ENCODE measurements around the gene HBE1. TPM values are rescaled to one million over a fixed set of nuclear protein-coding genes. Genes with fewer than 3 reads are reported as not detected.

The HBE1 gene
- total and polyA plus RNA-seq, 9 of the 15 experiments (the other 6 are each of a cell fraction or from before 2014, with no cell fraction given): 612 to 10,250 (median 2,181) TPM

GRCh38 chr11:5242933-5243815, 26.6 kb downstream of the HBE1 start (continued):
- TF ChIP-seq CHD1 (IDR thresholded peaks at IDR 0.05; ENCODE audit: low read length): peak; percentile 61
- peak; percentile 80 for TF ChIP-seq BHLHE40 (IDR thresholded peaks at IDR 0.05; ENCODE audit: low read length)
- TF ChIP-seq ETV1 (tag; conservative IDR thresholded peaks at IDR 0.05; ENCODE audit: low read depth): 0 out of 2 replicates have a peak, but pooled peaks have one; percentile 13
- TF ChIP-seq ZNF584 (CRISPR knock-in tag; IDR thresholded peaks at IDR 0.05; ENCODE audit: low read depth): no peak
- peak; percentile 42; the same call in 1 of the 2 replicates for TF ChIP-seq MXI1 (IDR thresholded peaks at IDR 0.05; ENCODE audit: low read depth, low read length)
- peak; percentile 56; the same call in 1 of the 2 replicates for TF ChIP-seq DMBX1 (CRISPR knock-in tag; IDR thresholded peaks at IDR 0.05; ENCODE audit: borderline replicate concordance)
- no peak for TF ChIP-seq CBFA2T2 (conservative IDR thresholded peaks at IDR 0.05)
- peak; percentile 23 for TF ChIP-seq HMGN3 (IDR thresholded peaks at IDR 0.05; ENCODE audit: borderline replicate concordance, extremely low read depth, insufficient read length, low read depth, low read length)
- peak; percentile 76 for TF ChIP-seq POLR2B (IDR thresholded peaks at IDR 0.05; ENCODE audit: low read depth, partially characterized antibody)
- TF ChIP-seq KDM5B (IDR thresholded peaks at IDR 0.05; ENCODE audit: insufficient replicate concordance, low read depth, low read length): peak; percentile 67
- TF ChIP-seq DPF2 (IDR thresholded peaks at IDR 0.05): no peak
- no peak for TF ChIP-seq TRIM25 (IDR thresholded peaks at IDR 0.05; ENCODE audit: borderline replicate concordance)
- TF ChIP-seq SIN3A (IDR thresholded peaks at IDR 0.05; ENCODE audit: borderline replicate concordance in 2 of 2, control insufficient read depth in 1 of 2, low read depth in 2 of 2, low read length in 2 of 2): peak in 1 of 2 experiments; percentile 19; a peak in 1 of 4 replicates
- peak; percentile 44 for TF ChIP-seq CXXC5 (CRISPR knock-in tag; IDR thresholded peaks at IDR 0.05)
- TF ChIP-seq RUNX1 (IDR thresholded peaks at IDR 0.05; ENCODE audit: low read depth): 0 out of 2 replicates have a peak, but pooled peaks have one; percentile 24

All from K562 (cell line).